Fibroblast of lung (primary cell): ENCODE data around the gene ASGR1.

Experiments used
- EZH2 ChIP-seq: IDR thresholded peaks from 2 replicates; pipeline ENCODE4 v1.5.1; 2012; ENCODE audit warnings: low read length, control low read depth, mild to moderate bottlenecking; ENCODE audit errors: missing control alignments
- TF ChIP-seq, protein P1 (sequence below), 2 donors: IDR thresholded peaks in 1 of 2; conservative IDR thresholded peaks in 1 of 2; 1 replicate in 1 of 2; 2 replicates in 1 of 2; pipeline ENCODE4 v1.5.1; 2011 to 2012; ENCODE audit warnings: low read length in 2 of 2, control low read depth in 1 of 2, inconsistent platforms in 1 of 2, low read depth in 1 of 2, mild to moderate bottlenecking in 1 of 2

DNA sequence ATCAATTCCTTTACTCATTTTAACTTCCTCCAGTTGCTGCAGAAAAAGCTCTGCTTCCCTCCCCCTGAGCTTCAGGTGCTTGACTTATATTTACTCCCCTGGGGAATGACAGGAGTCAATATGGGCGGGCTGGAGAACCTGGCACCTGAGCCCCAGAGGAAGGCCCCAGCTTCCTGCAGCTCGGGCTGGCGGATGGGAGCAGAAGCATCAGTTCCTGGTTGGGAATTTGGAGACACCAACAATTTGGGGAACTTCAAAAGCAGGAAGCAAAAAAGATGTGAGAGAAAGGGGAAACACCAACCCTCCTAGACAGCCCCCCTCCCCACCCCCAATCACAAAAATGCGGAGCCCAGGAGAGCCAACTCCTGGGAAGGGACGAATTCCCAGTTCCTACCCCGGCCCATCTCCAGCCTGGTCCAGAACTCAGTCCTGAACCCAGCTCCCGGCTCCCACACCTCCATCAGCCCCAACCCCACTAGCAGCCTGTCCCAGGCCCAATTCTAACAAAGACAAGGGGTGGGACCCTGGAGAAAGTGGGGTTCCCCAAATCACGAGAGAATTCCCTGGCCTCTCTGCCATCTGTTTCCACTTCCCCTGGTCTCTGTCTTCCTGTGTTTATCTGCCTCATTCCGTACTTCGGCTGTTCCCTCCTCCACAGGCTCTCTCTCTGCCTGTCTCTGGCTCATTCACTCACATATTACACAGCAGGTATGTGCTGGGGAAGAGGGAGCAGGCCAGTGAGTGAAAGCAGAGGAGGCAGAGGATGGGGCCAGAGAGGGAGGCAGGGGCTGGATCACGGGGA is 48.3 kb downstream of the ASGR1 start:
- TF ChIP-seq, protein P1, sequence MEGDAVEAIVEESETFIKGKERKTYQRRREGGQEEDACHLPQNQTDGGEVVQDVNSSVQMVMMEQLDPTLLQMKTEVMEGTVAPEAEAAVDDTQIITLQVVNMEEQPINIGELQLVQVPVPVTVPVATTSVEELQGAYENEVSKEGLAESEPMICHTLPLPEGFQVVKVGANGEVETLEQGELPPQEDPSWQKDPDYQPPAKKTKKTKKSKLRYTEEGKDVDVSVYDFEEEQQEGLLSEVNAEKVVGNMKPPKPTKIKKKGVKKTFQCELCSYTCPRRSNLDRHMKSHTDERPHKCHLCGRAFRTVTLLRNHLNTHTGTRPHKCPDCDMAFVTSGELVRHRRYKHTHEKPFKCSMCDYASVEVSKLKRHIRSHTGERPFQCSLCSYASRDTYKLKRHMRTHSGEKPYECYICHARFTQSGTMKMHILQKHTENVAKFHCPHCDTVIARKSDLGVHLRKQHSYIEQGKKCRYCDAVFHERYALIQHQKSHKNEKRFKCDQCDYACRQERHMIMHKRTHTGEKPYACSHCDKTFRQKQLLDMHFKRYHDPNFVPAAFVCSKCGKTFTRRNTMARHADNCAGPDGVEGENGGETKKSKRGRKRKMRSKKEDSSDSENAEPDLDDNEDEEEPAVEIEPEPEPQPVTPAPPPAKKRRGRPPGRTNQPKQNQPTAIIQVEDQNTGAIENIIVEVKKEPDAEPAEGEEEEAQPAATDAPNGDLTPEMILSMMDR (conservative IDR thresholded peaks at IDR 0.05 in 1 of 2, IDR thresholded peaks at IDR 0.05 in 1 of 2; ENCODE audit: low read depth in 1 of 2, low read length in 2 of 2): no peak
- no peak for TF ChIP-seq EZH2
